Measurements from ENCODE around the gene UBR4.

UBR4 gene

GRCh38 chr1:19189270-19189669, 20.8 kb downstream of the UBR4 start:
- no peak overlapping the region for H2AK5ac ChIP-seq (ENCODE audit: low read depth, low read length)
- H3K27ac ChIP-seq (replicated peaks; ENCODE audit: low read length), result no peak overlapping the region
- no peaks in the 10 kb centered on the region for H3K27me3 ChIP-seq (ENCODE audit: control insufficient read depth in 3 of 3, insufficient read depth in 3 of 3, low read depth in 1 of 3, low read length in 3 of 3)
- no peak overlapping the region for H3K4me3 ChIP-seq (ENCODE audit: low read length in 2 of 2)
- H3K4me1 ChIP-seq (ENCODE audit: control insufficient read depth in 2 of 2, insufficient read depth in 1 of 2, low read depth in 1 of 2, low read length in 2 of 2), result no peaks in the 10 kb centered on the region
- H4K8ac ChIP-seq (ENCODE audit: low read depth, low read length), result no peak overlapping the region
- peaks cover 45 to 98% of the 10 kb centered on the region in 2 donors for H3K36me3 ChIP-seq (replicated peaks in 1 of 2; ENCODE audit: control insufficient read depth in 2 of 2, insufficient read depth in 2 of 2, low read length in 2 of 2)
- H2BK120ac ChIP-seq (ENCODE audit: low read depth, low read length), result no peak overlapping the region
- DNase-seq (ENCODE audit: low spot score), result no peak
- H3K4me2 ChIP-seq (ENCODE audit: insufficient read depth, low read length, poor library complexity, severe bottlenecking), result no peak overlapping the region
- H2BK15ac ChIP-seq (ENCODE audit: low read length), result no peak overlapping the region
- no peak overlapping the region for H3K18ac ChIP-seq (ENCODE audit: low read length)
- no peak overlapping the region for H3K4ac ChIP-seq (ENCODE audit: low read length)
- no peak overlapping the region for H3K14ac ChIP-seq (ENCODE audit: low read length)
- no peaks in the 10 kb centered on the region for H3K79me1 ChIP-seq (ENCODE audit: low read depth, low read length)
- no peak overlapping the region for H4K91ac ChIP-seq (ENCODE audit: low read depth, low read length, poor library complexity)
- no peak overlapping the region for H2BK12ac ChIP-seq (ENCODE audit: low read length)
- H2BK5ac ChIP-seq (ENCODE audit: low read length), result no peak overlapping the region
- no peaks in the 10 kb centered on the region for H3K9me3 ChIP-seq (replicated peaks in 1 of 2; ENCODE audit: control insufficient read depth in 2 of 2, insufficient read depth in 1 of 2, low read depth in 1 of 2, low read length in 2 of 2)
- no CpG with 5 or more reads among the region's 3 CpGs for WGBS, 2 donors (ENCODE audit: extremely low coverage in 2 of 2, insufficient read length in 2 of 2, insufficient replicate concordance in 1 of 2)
- H3K9ac ChIP-seq (ENCODE audit: low read depth, low read length, poor library complexity), result no peak overlapping the region
- no peak overlapping the region for H3K23ac ChIP-seq (ENCODE audit: low read depth, low read length, poor library complexity)
- no peak overlapping the region for H2AFZ ChIP-seq (ENCODE audit: low read length)

- H2BK5ac ChIP-seq (ENCODE audit: low read length), result no peak overlapping the region
- H3K27me3 ChIP-seq (ENCODE audit: control insufficient read depth in 3 of 3, insufficient read depth in 3 of 3, low read depth in 1 of 3, low read length in 3 of 3), result no peaks in the 10 kb centered on the region
- DNase-seq (ENCODE audit: low spot score), result no peak
- no peak overlapping the region for H2AFZ ChIP-seq (ENCODE audit: low read length)
- H4K8ac ChIP-seq (ENCODE audit: low read depth, low read length), result no peak overlapping the region
- H3K79me1 ChIP-seq (ENCODE audit: low read depth, low read length), result no peaks in the 10 kb centered on the region
- no peak overlapping the region for H2AK5ac ChIP-seq (ENCODE audit: low read depth, low read length)
- H3K4ac ChIP-seq (ENCODE audit: low read length), result no peak overlapping the region
- H3K18ac ChIP-seq (ENCODE audit: low read length), result no peak overlapping the region
- H3K4me1 ChIP-seq (ENCODE audit: control insufficient read depth in 2 of 2, insufficient read depth in 1 of 2, low read depth in 1 of 2, low read length in 2 of 2), result no peaks in the 10 kb centered on the region
- no peak overlapping the region for H3K14ac ChIP-seq (ENCODE audit: low read length)
- H3K4me2 ChIP-seq (ENCODE audit: insufficient read depth, low read length, poor library complexity, severe bottlenecking), result no peak overlapping the region
- H3K4me3 ChIP-seq (ENCODE audit: low read length in 2 of 2), result no peak overlapping the region
- peaks cover 46 to 97% of the 10 kb centered on the region in 2 donors for H3K36me3 ChIP-seq (replicated peaks in 1 of 2; ENCODE audit: control insufficient read depth in 2 of 2, insufficient read depth in 2 of 2, low read length in 2 of 2)
- H3K9ac ChIP-seq (ENCODE audit: low read depth, low read length, poor library complexity), result no peak overlapping the region
- H2BK12ac ChIP-seq (ENCODE audit: low read length), result no peak overlapping the region
- H3K27ac ChIP-seq (replicated peaks; ENCODE audit: low read length), result no peak overlapping the region
- H3K9me3 ChIP-seq (replicated peaks in 1 of 2; ENCODE audit: control insufficient read depth in 2 of 2, insufficient read depth in 1 of 2, low read depth in 1 of 2, low read length in 2 of 2), result no peaks in the 10 kb centered on the region
- no peak overlapping the region for H2BK120ac ChIP-seq (ENCODE audit: low read depth, low read length)
- H4K91ac ChIP-seq (ENCODE audit: low read depth, low read length, poor library complexity), result no peak overlapping the region
- no peak overlapping the region for H3K23ac ChIP-seq (ENCODE audit: low read depth, low read length, poor library complexity)
- no peak overlapping the region for H2BK15ac ChIP-seq (ENCODE audit: low read length)
Observed at GRCh38 chr1:19187852-19188251, 22.2 kb downstream of the UBR4 start.

- H2AFZ ChIP-seq (ENCODE audit: low read length), result no peak overlapping the region
- no peaks in the 10 kb centered on the region for H3K27me3 ChIP-seq (ENCODE audit: control insufficient read depth in 3 of 3, insufficient read depth in 3 of 3, low read depth in 1 of 3, low read length in 3 of 3)
- no CpG with 5 or more reads among the region's 2 CpGs for WGBS, 2 donors (ENCODE audit: extremely low coverage in 2 of 2, insufficient read length in 2 of 2, insufficient replicate concordance in 1 of 2)
- no peaks in the 10 kb centered on the region for H3K4me1 ChIP-seq (ENCODE audit: control insufficient read depth in 2 of 2, insufficient read depth in 1 of 2, low read depth in 1 of 2, low read length in 2 of 2)
- H3K4me3 ChIP-seq (ENCODE audit: low read length in 2 of 2), result no peak overlapping the region
- H2AK5ac ChIP-seq (ENCODE audit: low read depth, low read length), result no peak overlapping the region
- H3K36me3 ChIP-seq (replicated peaks in 1 of 2; ENCODE audit: control insufficient read depth in 2 of 2, insufficient read depth in 2 of 2, low read length in 2 of 2), result peaks cover 49 to 97% of the 10 kb centered on the region in 2 donors
- no peak overlapping the region for H2BK15ac ChIP-seq (ENCODE audit: low read length)
- H3K9me3 ChIP-seq (replicated peaks in 1 of 2; ENCODE audit: control insufficient read depth in 2 of 2, insufficient read depth in 1 of 2, low read depth in 1 of 2, low read length in 2 of 2), result no peaks in the 10 kb centered on the region
- H3K4ac ChIP-seq (ENCODE audit: low read length), result no peak overlapping the region
- no peak overlapping the region for H2BK120ac ChIP-seq (ENCODE audit: low read depth, low read length)
- H4K8ac ChIP-seq (ENCODE audit: low read depth, low read length), result no peak overlapping the region
- no peak overlapping the region for H2BK5ac ChIP-seq (ENCODE audit: low read length)
- no peaks in the 10 kb centered on the region for H3K79me1 ChIP-seq (ENCODE audit: low read depth, low read length)
- no peak overlapping the region for H3K23ac ChIP-seq (ENCODE audit: low read depth, low read length, poor library complexity)
- no peak overlapping the region for H4K91ac ChIP-seq (ENCODE audit: low read depth, low read length, poor library complexity)
- no peak overlapping the region for H3K4me2 ChIP-seq (ENCODE audit: insufficient read depth, low read length, poor library complexity, severe bottlenecking)
- DNase-seq (ENCODE audit: low spot score), result no peak
- no peak overlapping the region for H3K14ac ChIP-seq (ENCODE audit: low read length)
- no peak overlapping the region for H3K27ac ChIP-seq (replicated peaks; ENCODE audit: low read length)
- H3K9ac ChIP-seq (ENCODE audit: low read depth, low read length, poor library complexity), result no peak overlapping the region
- H3K18ac ChIP-seq (ENCODE audit: low read length), result no peak overlapping the region
- H2BK12ac ChIP-seq (ENCODE audit: low read length), result no peak overlapping the region
Observed at GRCh38 chr1:19186001-19186400, 24.1 kb downstream of the UBR4 start.

- Histone ChIP-seq H2BK120ac (ENCODE audit: low read depth, low read length) (no peak overlapping the region), H3K4me1 (ENCODE audit: control insufficient read depth in 2 of 2, insufficient read depth in 1 of 2, low read depth in 1 of 2, low read length in 2 of 2) (no peaks in the 10 kb centered on the region), H3K14ac (ENCODE audit: low read length) (no peak overlapping the region), H3K27ac (replicated peaks; ENCODE audit: low read length) (no peak overlapping the region), H3K27me3 (ENCODE audit: control insufficient read depth in 3 of 3, insufficient read depth in 3 of 3, low read depth in 1 of 3, low read length in 3 of 3) (no peaks in the 10 kb centered on the region), H2BK12ac (ENCODE audit: low read length) (no peak overlapping the region), H2BK5ac (ENCODE audit: low read length) (no peak overlapping the region), H3K36me3 (replicated peaks in 1 of 2; ENCODE audit: control insufficient read depth in 2 of 2, insufficient read depth in 2 of 2, low read length in 2 of 2) (peaks cover 44 to 95% of the 10 kb centered on the region in 2 donors), H3K4me3 (ENCODE audit: low read length in 2 of 2) (no peak overlapping the region), H3K9ac (ENCODE audit: low read depth, low read length, poor library complexity) (no peak overlapping the region), H4K8ac (ENCODE audit: low read depth, low read length) (no peak overlapping the region), H3K9me3 (replicated peaks in 1 of 2; ENCODE audit: control insufficient read depth in 2 of 2, insufficient read depth in 1 of 2, low read depth in 1 of 2, low read length in 2 of 2) (no peaks in the 10 kb centered on the region), H3K23ac (ENCODE audit: low read depth, low read length, poor library complexity) (no peak overlapping the region), H3K79me1 (ENCODE audit: low read depth, low read length) (no peaks in the 10 kb centered on the region), H3K4me2 (ENCODE audit: insufficient read depth, low read length, poor library complexity, severe bottlenecking) (no peak overlapping the region), H2AFZ (ENCODE audit: low read length) (no peak overlapping the region), H2AK5ac (ENCODE audit: low read depth, low read length) (no peak overlapping the region), H4K91ac (ENCODE audit: low read depth, low read length, poor library complexity) (no peak overlapping the region), H3K4ac (ENCODE audit: low read length) (no peak overlapping the region), H3K18ac (ENCODE audit: low read length) (no peak overlapping the region), H2BK15ac (ENCODE audit: low read length) (no peak overlapping the region)
- no peak for DNase-seq (ENCODE audit: low spot score)
- no CpG with 5 or more reads among the region's 5 CpGs for WGBS, 2 donors (ENCODE audit: extremely low coverage in 2 of 2, insufficient read length in 2 of 2, insufficient replicate concordance in 1 of 2)
Observed at GRCh38 chr1:19182223-19182622, 27.8 kb downstream of the UBR4 start.

Measured in neuronal stem cell (in vitro differentiated cells).